B cell (primary cell): ENCODE results near the gene C20orf204. TPM values are rescaled to one million over a fixed set of nuclear protein-coding genes. Genes with fewer than 3 reads are reported as not detected.
A peak's percentile ranks its signal among the peaks of the same experiment; 100 is the strongest.

Source experiments
- ATAC-seq: fragments of 200-7000 bp; cut with Tn5 transposase; one replicate; pipeline ENCODE4 v1.10.0; 2021; ENCODE audit warnings: low read depth, mild to moderate bottlenecking, moderate number of reproducible peaks, moderate library complexity
- CTCF ChIA-PET: fragments of 350-600 bp; sonication (Branson Sonifier 250); formaldehyde crosslinking; loops from one replicate; lab custom pipeline; 2021; ENCODE audit warnings: antibody characterized with exemption, inconsistent platforms; lab: Charles Lee
- POLR2A ChIA-PET: fragments of 350-600 bp; sonication (Branson Sonifier 250); formaldehyde crosslinking; loops from one replicate; lab custom pipeline; 2021; ENCODE audit warnings: antibody characterized with exemption; lab: Charles Lee
- DNase-seq: peaks from one replicate; pipeline ENCODE4 v3.0.0; 2013
- H2AFZ ChIP-seq: 2 replicates; pipeline ENCODE4 v1.6.1; 2012; ENCODE audit warnings: mild to moderate bottlenecking, low read depth, low read length; ENCODE audit not compliant: insufficient read depth, poor library complexity, severe bottlenecking
- H3K27ac ChIP-seq, 2 donors: 1 replicate in 1 of 2; 2 replicates in 1 of 2; pipeline ENCODE4 v1.5.1; 2012 to 2013; ENCODE audit warnings: low read length in 2 of 2, mild to moderate bottlenecking in 2 of 2, moderate library complexity in 1 of 2
- H3K27me3 ChIP-seq, 4 experiments: fragments of 200-600 bp in 1 of 4; sonication (generic) in 1 of 4; replicated peaks in 1 of 4; 1 replicate in 2 of 4; 2 replicates in 2 of 4; pipeline versions ENCODE4 v1.6.1 to v1.7.0; 2013 to 2016; ENCODE audit warnings: low read length in 3 of 4, mild to moderate bottlenecking in 2 of 4, mixed read lengths in 1 of 4, moderate library complexity in 1 of 4; ENCODE audit not compliant: insufficient read depth in 4 of 4, control insufficient read depth in 3 of 4; ENCODE audit errors: control extremely low read depth in 1 of 4
- H3K36me3 ChIP-seq, 2 experiments: replicated peaks in 1 of 2; 1 replicate in 1 of 2; 2 replicates in 1 of 2; pipeline versions ENCODE4 v1.6.1 to v1.7.1; 2013; ENCODE audit warnings: low read length in 1 of 2; ENCODE audit not compliant: insufficient read depth in 2 of 2, control insufficient read depth in 1 of 2; ENCODE audit errors: control extremely low read depth in 1 of 2, extremely low read depth in 1 of 2
- H3K4me1 ChIP-seq, 2 donors: fragments of 200-600 bp in 1 of 2; sonication (generic) in 1 of 2; 1 replicate in 1 of 2; 2 replicates in 1 of 2; pipeline versions ENCODE4 v1.5.1 to v1.6.1; 2013 to 2017; ENCODE audit warnings: low read length in 2 of 2; ENCODE audit not compliant: control insufficient read depth in 2 of 2, insufficient read depth in 2 of 2
- H3K4me2 ChIP-seq: replicated peaks from 2 replicates; pipeline ENCODE3; 2012; ENCODE audit warnings: mild to moderate bottlenecking, low read depth, low read length; ENCODE audit not compliant: poor library complexity, severe bottlenecking
- H3K4me3 ChIP-seq, 5 experiments: fragments of 200-600 bp in 1 of 5; sonication (generic) in 1 of 5; 1 replicate in 3 of 5; 2 replicates in 2 of 5; pipeline versions ENCODE4 v1.5.1 to v1.7.0; 2011 to 2016; ENCODE audit warnings: low read length in 4 of 5, mild to moderate bottlenecking in 4 of 5, low read depth in 2 of 5, control low read depth in 1 of 5, moderate library complexity in 1 of 5; ENCODE audit not compliant: insufficient read depth in 1 of 5; ENCODE audit errors: control extremely low read depth in 1 of 5, extremely low read depth in 1 of 5
- H3K79me2 ChIP-seq: fragments of 200-600 bp; sonication (generic); one replicate; pipeline ENCODE4 v1.6.0; 2016; ENCODE audit warnings: low read length; ENCODE audit not compliant: control insufficient read depth, insufficient read depth
- H3K9ac ChIP-seq: fragments of 200-600 bp; sonication (generic); 2 replicates; pipeline ENCODE4 v1.6.1; 2017; ENCODE audit warnings: mild to moderate bottlenecking, low read length, moderate library complexity
- H3K9me3 ChIP-seq, 3 donors: one replicate each; pipeline versions ENCODE4 v1.6.1 to v1.7.1; 2013; ENCODE audit warnings: low read length in 2 of 3; ENCODE audit not compliant: control insufficient read depth in 2 of 3, insufficient read depth in 1 of 3; ENCODE audit errors: control extremely low read depth in 1 of 3
- H4K20me1 ChIP-seq: 2 replicates; pipeline ENCODE4 v1.6.0; 2012; ENCODE audit warnings: mild to moderate bottlenecking, low read length; ENCODE audit not compliant: insufficient read depth, control insufficient read depth, poor library complexity, severe bottlenecking
- H3K27ac Mint-ChIP-seq: one replicate; pipeline ENCODE4 v1.8.0; 2021; ENCODE audit warnings: mixed read lengths
- H3K27me3 Mint-ChIP-seq: one replicate; pipeline ENCODE4 v1.8.0; 2021; ENCODE audit warnings: mixed read lengths
- H3K4me1 Mint-ChIP-seq: one replicate; pipeline ENCODE4 v1.8.0; 2021; ENCODE audit warnings: mixed read lengths
- H3K4me3 Mint-ChIP-seq: one replicate; pipeline ENCODE4 v1.8.0; 2021; ENCODE audit warnings: mixed read lengths
- H3K9me3 Mint-ChIP-seq: one replicate; pipeline ENCODE4 v1.8.0; 2022; ENCODE audit warnings: mixed read lengths; ENCODE audit not compliant: insufficient read depth
- CTCF ChIP-seq: fragments of 200-600 bp; IDR thresholded peaks from one replicate; pipeline ENCODE4 v1.8.0; 2022; ENCODE audit warnings: antibody characterized with exemption, mild to moderate bottlenecking
- EZH2 ChIP-seq: IDR thresholded peaks from 2 replicates; pipeline ENCODE4 v1.6.1; 2012; ENCODE audit warnings: borderline replicate concordance, low read depth, mild to moderate bottlenecking, moderate library complexity, low read length; ENCODE audit not compliant: insufficient read depth, poor library complexity, severe bottlenecking
- WGBS: methylation state at CpG from one replicate; pipeline ENCODE4 v1.1.5; 2013; ENCODE audit warnings: missing lambda C conversion rate; ENCODE audit not compliant: insufficient coverage; 5-methylcytosine and 5-hydroxymethylcytosine counted together
- intact Hi-C: fragments of 100-400 bp; cut with micrococcal nuclease; formaldehyde crosslinking; loops from one replicate; pipeline ENCODE4 v1.10.0; 2022
- polyA plus RNA-seq: library from polyadenylated mRNA; depleted of rRNA; stranded (reverse); fragments of >200 nt; gene quantifications from 2 replicates; pipeline ENCODE4 v1.2.3, GENCODE V29; 2012
- total RNA-seq, 2 donors: library from RNA; stranded (reverse); fragments of 120-200 nt in 1 of 2; gene quantifications; 1 replicate in 1 of 2; 2 replicates in 1 of 2; pipeline versions ENCODE4 v1.2.3 to v1.2.4, GENCODE V29; 2013 to 2022

The C20orf204 gene
- total and polyA plus RNA-seq, 2 donors (not counting 1 experiment from before 2014, with no cell fraction given), result 0.24 to 2.5 TPM

- peak; percentile 84 for DNase-seq
- peak within 1 kb of the TSS; percentile 80 to 98 (median 96) for H3K4me3 ChIP-seq
- H3K9me3 ChIP-seq, result no peaks in the 10 kb centered on the region
- H3K4me1 Mint-ChIP-seq, result peaks cover 56% of the 10 kb centered on the region
- H3K4me2 ChIP-seq, result peak within 1 kb of the TSS; percentile 96
- H2AFZ ChIP-seq, result peak within 1 kb of the TSS; percentile 65
- H3K4me1 ChIP-seq, result peaks cover 50 to 73% of the 10 kb centered on the region in 2 donors
- peaks cover 0 to 12% of the 10 kb centered on the region in 2 experiments for H3K36me3 ChIP-seq
- peak within 1 kb of the TSS; percentile 85 for H3K9ac ChIP-seq
- no peaks in the 10 kb centered on the region for H3K9me3 Mint-ChIP-seq
- peaks cover 0 to 11% (median 3%) of the 10 kb centered on the region in 4 experiments for H3K27me3 ChIP-seq
- ChIA-PET POLR2A (interaction anchor here (0.9 to 5.5 kb wide), 10 partner anchors 11 to 100 kb away, joined by 3 to 55 read pairs (median 6); partner anchors contain the start of genes SAMD10 and TCEA2), CTCF (interaction anchor here (1.0 to 11.8 kb wide), 10 partner anchors 11 to 100 kb away, joined by 3 to 220 read pairs (median 4); partner anchors contain the start of gene SAMD10)
- peak within 1 kb of the TSS; percentile 77 to 94 for H3K27ac ChIP-seq
- peaks cover 19% of the 10 kb centered on the region for H3K79me2 ChIP-seq
- intact Hi-C loops, result loop anchor here (5.0 kb wide), 1 partner anchor 98 kb away; the partner anchor contains the start of gene PRPF6
- H4K20me1 ChIP-seq, result peaks cover 49% of the 10 kb centered on the region
- peaks cover under 1% of the 10 kb centered on the region for H3K27me3 Mint-ChIP-seq
- TF ChIP-seq CTCF, result no peak
- TF ChIP-seq EZH2, result no peak
- peak within 1 kb of the TSS; percentile 87 for H3K4me3 Mint-ChIP-seq
- ATAC-seq, result no peak
- peak within 1 kb of the TSS; percentile 93 for H3K27ac Mint-ChIP-seq
- WGBS, result 4% methylated on average over 62 of the region's 62 CpGs
These were observed 44.2 kb downstream of the C20orf204 start, which contains the start of gene OPRL1 for GRCh38 chr20:64080013-64080812. TSS of gene OPRL1 (plus strand) at chr20:64080082. CDS start at chr20:64092721, 12,639 bp downstream.
